ENCODE data around the gene KRT20.
"Not testable (repeated sequence)": the region's sequence is repeated elsewhere in the genome, so short reads cannot be mapped to it uniquely, and the experiment has no call there.

- not testable (repeated sequence) for TF ChIP-seq CTCF, POLR2A (IDR thresholded peaks at IDR 0.05)
Measured at GRCh38 chr17:40917116-40917515, 32.1 kb upstream of the KRT20 start.

All from gastroesophageal sphincter (tissue), 3 donors.